HG03520 (cell line): ENCODE data around the gene MIDN.

Experiments used
- ATAC-seq: cut with Tn5 transposase; IDR thresholded peaks from one replicate; pipeline ENCODE4 v1.9.1; 2021; ENCODE audit warnings: mild to moderate bottlenecking, moderate library complexity; ENCODE audit not compliant: unreplicated experiment

The MIDN gene

GRCh38 chr19:1257475-1258162 lies 9.2 kb downstream of the MIDN start:
- ATAC-seq = no peak

- no peak for ATAC-seq
Measured at GRCh38 chr19:1258163-1258492, 9.7 kb downstream of the MIDN start.

- no peak for ATAC-seq
Measured at GRCh38 chr19:1258707-1259205, 10.4 kb downstream of the MIDN start.

- peak; percentile 16 for ATAC-seq
Measured at GRCh38 chr19:1259206-1259875, 11.0 kb downstream of the MIDN start.

GRCh38 chr19:1259876-1260748 lies 11.7 kb downstream of the MIDN start:
- peak; percentile 2 for ATAC-seq

- peak; percentile 51 for ATAC-seq
Measured at GRCh38 chr19:1260749-1261537, 12.6 kb downstream of the MIDN start.

- no peak for ATAC-seq
Measured at GRCh38 chr19:1261538-1261797, 13.1 kb downstream of the MIDN start.

- ATAC-seq = no peak
Measured at GRCh38 chr19:1261798-1262622, 13.6 kb downstream of the MIDN start.

GRCh38 chr19:1262623-1263123 lies 14.3 kb downstream of the MIDN start:
- ATAC-seq = no peak

GRCh38 chr19:1263188-1263587 lies 14.8 kb downstream of the MIDN start:
- ATAC-seq = no peak

- ATAC-seq = no peak
Measured at GRCh38 chr19:1264801-1265614, 16.6 kb downstream of the MIDN start.

- ATAC-seq = no peak
Measured at GRCh38 chr19:1265615-1266128, 17.3 kb downstream of the MIDN start.

GRCh38 chr19:1266129-1266915 lies 17.9 kb downstream of the MIDN start:
- no peak for ATAC-seq

- ATAC-seq = no peak
Measured at GRCh38 chr19:1266916-1267476, 18.6 kb downstream of the MIDN start.

GRCh38 chr19:1267477-1268225 lies 19.3 kb downstream of the MIDN start:
- no peak for ATAC-seq

GRCh38 chr19:1268226-1269064 lies 20.1 kb downstream of the MIDN start:
- no peak for ATAC-seq
